HCEC 1CT (cell line): ENCODE data around the gene KCNJ12.

ENCODE experiments used
- DNase-seq: peaks from one replicate; pipeline ENCODE4 v3.0.0-alpha.2; 2017

KCNJ12 gene

DNA sequence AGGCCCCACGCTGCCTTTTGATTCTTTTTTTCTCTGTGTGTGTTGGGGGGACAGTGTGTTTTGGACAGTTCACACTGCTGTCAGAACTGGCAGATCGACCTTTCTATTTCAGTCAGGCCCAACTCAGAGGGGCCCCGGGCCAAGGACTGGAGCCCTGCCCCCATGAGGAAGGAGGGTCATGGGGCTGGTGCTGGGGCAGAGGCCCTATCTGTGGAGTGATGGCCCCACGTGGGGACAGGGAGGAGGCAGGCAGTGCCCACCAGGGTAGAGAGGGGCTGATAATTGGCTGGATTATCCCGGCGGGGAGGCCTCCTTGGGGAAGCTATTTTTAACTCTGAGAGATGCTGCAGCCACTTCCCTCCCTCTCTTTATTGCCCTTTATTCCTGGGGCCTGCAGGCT lies 5.7 kb upstream of the KCNJ12 start:
- DNase-seq = no peak

GRCh38 chr17:21371511-21372081 lies 4.6 kb upstream of the KCNJ12 start:
- no peak for DNase-seq

- DNase-seq = no peak
These were observed 3.8 kb upstream of the KCNJ12 start for GRCh38 chr17:21372256-21372954.

DNA sequence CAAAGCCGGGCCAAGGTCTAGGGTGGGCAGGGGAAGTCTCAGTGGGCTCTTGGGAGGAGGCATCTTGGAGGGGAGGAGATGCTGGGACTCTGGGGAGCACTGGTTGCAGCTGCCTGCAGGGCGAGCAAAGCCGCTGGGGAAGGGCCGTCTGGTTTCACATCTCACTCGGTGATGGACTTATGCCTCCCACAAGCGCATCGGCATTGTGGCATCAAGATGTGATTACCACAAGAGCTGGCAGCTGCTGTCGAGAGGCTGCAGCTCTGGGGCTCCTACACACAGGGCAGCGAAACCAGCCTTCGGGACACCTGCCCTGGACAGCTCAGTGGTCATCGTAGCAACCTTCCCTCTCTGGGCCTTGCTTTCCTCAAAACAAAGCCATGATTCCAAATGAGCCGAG lies 3.1 kb upstream of the KCNJ12 start:
- no peak for DNase-seq

DNA sequence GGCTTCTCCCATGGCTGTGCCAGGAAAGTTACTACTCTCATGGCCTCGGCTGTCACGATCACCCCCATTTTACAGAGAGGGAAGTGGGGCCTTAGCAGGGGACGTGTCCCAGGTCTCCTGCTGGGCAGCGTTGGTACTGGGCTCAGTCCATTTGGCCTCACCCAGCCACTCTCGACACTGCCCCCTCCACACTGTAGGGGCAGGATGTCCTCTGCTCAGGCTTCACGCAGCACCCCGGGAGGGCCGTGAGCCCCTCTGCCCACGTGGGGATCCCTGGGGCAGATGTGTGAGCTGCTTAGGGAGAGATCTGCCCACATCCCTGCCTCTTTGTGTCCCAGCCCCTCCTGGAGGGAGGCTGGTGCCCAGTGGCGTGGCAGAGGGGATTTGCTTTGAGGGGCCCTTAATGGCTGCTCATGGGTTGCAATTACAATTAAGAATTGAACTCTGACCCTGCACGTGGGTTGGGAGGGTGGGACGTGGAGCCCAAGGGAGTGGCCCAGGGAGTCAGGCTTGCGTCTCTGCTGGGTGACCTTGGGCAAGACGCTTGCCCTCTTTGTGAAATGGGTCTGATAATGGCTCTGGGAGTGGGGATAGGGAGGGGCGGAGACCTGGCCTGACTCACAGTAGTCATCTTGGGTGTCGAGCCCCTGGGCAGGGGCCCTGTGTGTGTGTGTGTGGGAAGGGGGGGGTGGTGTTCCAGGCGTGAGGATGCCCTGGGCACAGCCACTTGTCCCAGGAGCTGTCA lies 2.3 kb upstream of the KCNJ12 start:
- DNase-seq = no peak

GRCh38 chr17:21374441-21375161 lies 1.6 kb upstream of the KCNJ12 start:
- no peak for DNase-seq

DNA sequence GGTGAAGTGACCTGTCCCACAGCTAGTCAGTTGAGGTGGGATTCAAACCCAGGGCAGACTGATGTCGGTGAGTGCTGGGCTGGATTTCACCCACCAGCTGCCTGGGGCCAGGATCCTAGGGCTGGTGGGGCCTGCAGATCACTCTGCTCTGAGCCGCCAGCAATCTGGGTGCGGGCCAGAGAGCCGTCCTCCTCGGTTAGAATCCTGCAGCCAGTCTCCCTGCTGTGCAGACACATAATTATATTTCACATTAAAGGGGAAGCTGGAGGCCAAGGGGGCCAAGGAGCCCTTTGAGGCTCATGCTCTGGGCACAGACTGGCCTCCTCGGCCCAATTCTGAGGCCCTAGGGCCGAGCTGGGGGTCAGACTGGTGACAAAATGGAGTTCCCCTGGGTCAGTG lies 996 bp upstream of the KCNJ12 start:
- no peak for DNase-seq

DNA sequence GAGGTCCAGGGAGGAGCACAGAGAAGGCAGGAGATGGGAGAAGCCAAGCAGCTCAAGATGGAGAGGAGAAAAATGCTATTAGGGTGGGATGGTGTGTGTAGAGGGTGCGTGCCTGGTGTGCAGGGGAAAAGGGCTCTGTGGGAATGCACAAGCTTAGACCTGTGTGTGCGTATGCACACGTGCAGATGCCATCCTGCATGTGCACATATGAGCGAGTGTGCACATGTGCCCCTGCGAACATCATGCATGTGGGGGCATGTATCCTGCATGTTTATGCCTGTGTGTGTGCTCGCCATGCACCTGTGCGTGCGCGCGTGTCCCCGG lies 438 bp upstream of the KCNJ12 start:
- no peak for DNase-seq

DNA sequence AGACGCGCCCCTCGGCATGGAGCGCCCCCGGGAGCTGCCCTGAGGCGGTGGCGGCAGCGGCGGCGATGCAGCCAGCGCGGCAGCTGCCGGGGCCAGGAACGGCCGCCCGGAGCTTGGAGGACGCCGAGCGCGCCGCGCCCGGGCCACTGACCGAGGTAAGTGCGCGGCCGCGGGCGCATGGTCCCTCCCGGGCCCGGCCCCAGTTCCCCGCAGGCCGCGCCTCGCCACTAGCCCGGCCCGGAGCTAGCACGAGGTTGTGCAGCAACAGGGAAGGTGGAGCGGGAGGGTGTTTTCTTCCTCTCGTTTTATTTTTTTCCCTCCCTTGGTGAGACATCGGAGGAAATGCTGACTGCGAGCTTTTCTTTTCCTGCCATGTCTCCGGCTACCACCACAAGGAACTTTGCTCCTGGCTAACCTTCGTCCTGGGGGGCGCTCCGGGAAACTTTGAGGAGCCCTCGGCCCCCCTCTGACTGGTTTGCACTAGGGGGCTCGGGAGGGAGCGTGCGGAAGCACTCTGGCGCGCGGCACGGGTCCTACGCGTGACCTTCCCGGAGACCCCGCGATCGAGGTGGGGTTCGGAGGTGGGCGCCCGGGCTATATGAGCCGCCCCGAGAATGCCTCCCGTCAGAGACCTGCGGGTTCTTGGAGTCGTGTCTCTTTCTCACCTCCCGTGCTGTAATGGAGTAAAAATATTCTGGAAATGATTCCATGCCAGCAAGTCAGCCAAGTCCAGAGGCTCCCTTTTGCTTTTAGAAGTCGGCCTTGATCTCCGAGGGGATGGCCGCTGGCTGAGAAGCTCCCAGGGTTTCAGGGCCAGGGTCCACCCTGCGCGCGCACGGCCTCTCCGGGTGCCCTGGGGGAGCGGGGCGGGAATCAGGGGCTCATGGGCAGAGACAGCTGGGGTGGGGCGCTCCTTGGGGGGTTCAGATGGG lies 868 bp downstream of the KCNJ12 start:
- DNase-seq = no peak

DNA sequence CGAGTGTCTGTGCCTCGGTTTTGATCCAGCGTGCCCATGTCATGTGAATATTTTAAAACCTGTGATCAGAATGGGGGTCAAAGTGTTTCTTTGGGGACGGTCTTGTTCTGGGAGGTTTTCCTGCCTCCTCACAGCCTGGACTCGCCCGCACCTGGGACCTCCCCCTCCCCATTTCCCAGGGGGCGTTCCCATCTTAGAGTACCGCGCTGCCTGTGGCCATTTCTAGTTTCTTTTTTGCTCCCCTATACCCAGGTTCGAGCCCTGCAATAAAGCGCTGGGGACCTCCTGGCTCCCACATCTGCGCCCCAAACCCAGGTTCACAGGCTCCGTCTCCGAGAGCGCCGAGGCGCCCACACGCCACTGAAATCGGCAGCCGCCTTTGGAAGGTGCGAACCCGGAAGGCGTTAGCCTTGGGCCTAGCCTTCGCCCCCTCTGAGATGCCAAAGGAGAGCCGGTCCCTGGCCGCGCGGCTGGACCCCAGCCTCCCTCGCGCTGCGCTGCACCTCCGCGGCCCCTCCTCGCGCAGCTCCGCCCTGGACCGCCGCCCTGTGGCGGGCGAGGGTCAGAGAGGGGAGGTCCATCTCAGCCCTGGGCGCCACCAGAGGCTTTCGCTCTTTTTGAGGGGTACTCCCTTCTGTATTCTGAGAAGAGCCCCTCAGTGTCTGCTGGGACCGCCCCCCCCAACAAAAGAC lies 1.7 kb downstream of the KCNJ12 start:
- DNase-seq = no peak

DNA sequence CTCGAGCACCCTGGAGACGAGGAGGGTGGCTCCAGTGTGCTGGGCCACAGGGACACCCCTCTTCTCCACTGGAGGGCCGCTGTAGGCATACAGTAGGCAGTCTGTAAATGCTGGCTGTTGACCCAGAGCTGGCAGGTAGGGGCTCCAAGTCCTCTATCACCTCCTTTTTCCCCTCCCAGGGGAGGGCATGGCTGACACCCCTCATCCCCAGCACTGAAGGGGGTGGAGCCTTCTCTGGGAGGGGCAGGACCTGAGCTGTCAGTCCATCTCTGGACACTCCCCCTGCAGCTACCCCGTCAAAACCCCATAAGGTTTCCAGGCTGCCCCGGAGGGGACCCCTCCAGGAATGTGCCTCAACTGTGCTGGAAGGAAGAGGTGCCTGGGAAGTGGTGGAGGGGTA lies 2.4 kb downstream of the KCNJ12 start:
- DNase-seq = no peak

- DNase-seq = no peak
These were observed 3.0 kb downstream of the KCNJ12 start for GRCh38 chr17:21379080-21379711.

DNA sequence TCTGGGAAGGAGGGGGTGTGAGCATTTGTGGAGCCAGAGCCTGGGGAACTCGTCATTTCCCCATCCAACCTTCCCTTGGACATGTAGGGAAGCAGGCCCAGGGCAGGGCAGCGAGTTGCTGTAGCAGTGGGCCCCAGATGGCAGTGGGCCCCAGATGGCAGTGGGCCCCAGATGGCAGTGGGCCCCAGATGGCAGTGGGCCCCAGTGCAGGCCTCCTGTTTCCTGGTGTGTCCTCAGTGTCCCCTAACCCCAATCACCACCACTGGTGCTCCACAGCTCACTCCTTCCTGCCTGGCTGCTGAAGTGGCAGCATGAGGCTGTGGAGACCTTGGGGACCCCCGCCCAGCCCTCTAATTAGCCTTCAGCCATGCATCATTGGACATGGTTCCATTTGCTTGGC lies 4.5 kb downstream of the KCNJ12 start:
- DNase-seq = no peak

DNA sequence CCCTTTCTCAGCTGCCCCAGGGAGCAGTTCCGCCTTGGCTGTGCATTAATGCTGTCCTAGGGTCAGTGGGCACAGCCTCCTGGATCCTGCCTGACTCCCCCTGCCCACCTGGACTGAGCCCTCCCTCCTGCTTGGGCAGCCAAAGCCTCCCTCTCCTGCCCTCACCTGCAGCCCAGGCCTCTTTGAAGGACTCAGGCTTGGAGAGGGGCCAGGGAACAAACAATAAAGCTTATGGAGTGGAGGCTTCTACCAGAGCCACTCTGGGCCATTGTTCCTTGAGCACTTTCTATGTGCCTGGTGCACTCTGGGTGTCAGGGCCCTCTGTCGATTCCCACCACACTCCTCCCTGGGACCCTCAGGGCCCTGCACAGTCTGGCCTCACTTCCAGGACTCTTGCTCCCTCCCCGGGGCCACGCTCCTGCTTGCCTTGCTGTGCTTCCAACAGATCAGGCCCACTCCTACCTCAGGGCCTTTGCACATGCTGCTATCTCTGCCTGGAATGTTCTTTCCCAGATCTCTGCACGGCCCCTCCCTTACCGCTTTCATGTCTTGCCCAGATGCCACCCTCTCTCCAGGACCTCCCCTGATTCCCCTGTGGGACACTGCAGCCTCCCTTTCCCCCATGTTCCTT lies 5.0 kb downstream of the KCNJ12 start:
- DNase-seq = no peak

- DNase-seq = no peak
These were observed 6.7 kb downstream of the KCNJ12 start for GRCh38 chr17:21382560-21383495.

- DNase-seq = no peak
These were observed 9.2 kb downstream of the KCNJ12 start for GRCh38 chr17:21385281-21385845.

DNA sequence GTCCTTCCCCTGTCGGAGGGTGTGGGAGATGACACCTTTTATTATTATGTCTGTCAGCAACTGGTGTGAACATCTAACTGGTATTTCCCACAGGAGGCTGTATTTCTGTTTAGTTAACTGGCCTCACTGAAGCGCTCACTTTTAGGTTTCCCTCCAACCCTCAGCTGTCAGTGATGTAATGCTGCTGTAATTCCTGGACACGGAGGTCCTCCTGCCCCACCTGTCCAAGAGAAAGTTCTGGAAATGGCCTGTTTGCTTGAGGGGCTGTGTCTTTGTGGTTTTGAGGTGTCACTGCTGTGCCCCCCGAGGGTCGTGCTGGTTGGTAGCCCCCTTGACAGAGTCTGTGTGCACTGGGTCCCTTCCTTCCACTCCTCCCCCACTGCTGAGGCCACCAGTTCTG lies 11.5 kb downstream of the KCNJ12 start:
- no peak for DNase-seq

GRCh38 chr17:21388066-21388465 lies 11.9 kb downstream of the KCNJ12 start:
- no peak for DNase-seq

- DNase-seq = no peak
These were observed 12.8 kb downstream of the KCNJ12 start for GRCh38 chr17:21388944-21389343.

DNA sequence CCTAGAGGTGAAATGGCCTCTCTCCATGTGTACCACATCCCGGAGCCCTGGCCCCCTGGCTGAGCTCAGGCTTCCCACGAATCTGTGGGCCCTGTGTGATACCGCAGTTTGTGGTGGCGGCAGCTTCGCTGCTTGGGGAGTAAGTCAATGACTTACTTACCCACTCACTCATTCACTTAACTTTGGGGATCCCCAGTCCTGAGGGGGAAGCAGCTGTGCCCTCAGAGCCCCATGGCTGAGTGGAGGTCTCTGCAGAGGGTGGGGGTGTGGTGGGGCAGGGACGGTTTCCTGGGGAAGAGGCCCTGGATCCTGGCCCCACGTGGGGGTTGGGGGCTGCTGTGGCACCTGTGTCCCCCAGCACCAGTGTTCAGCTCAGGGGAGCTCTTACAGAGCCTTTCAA lies 13.2 kb downstream of the KCNJ12 start:
- no peak for DNase-seq
